Measurements from ENCODE around the gene FEV. TPM values are rescaled to one million over a fixed set of nuclear protein-coding genes. Genes with fewer than 3 reads are reported as not detected.

The FEV gene
- total RNA-seq, 1 donor from 2014 or later = not detected

DNA sequence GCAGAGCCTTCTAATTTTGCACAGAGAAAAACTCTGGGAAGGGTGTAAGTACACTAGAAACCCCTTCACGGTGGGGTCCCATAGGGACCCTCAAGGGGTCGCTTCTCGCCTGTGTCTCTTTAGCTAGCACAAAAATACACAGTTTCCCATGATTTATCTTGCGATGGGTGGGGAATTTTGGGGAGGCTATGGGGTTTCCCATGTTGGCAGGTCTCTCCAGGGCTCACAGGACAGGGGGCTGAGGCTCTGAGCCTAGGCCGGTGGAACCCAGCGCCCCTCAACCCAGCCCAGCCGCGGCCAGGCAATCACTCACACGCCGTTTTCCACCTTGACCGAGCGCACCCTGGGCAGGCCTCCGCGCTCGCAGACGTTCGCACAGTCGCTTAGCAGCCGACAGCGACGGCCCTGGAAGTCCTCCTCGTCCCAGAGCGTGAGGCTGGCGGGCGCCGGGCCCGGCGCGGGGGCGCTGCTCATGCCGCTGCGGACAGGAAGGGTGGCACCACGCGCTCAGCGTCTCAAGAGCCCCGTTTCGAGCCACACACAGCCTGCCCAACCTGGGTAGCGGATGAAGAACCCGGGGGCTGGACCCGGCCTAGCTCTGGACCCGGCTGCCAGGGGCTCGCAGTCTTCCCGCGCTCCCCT lies 7.8 kb upstream of the FEV start:
- DNase-seq = no peak

DNA sequence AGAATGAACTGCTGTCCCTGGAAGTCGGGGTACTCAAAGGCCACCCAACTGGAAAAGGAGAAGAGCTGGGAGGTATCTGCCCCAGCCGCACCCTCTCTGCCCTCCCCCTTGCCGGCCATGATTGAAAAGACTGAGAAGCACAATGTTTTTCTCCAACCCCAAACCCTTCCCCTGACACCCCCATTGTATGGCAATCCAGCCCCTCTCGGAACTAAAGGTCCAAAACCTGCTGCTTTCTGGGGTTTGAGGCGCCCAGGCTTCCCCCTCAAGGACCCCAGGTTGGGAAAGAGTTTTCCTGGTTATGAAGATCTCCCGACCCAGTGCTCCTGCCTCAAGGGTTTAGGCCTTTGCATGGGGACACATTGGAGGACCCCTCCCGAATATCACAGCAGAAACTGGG lies 7.2 kb upstream of the FEV start:
- no peak for DNase-seq

DNA sequence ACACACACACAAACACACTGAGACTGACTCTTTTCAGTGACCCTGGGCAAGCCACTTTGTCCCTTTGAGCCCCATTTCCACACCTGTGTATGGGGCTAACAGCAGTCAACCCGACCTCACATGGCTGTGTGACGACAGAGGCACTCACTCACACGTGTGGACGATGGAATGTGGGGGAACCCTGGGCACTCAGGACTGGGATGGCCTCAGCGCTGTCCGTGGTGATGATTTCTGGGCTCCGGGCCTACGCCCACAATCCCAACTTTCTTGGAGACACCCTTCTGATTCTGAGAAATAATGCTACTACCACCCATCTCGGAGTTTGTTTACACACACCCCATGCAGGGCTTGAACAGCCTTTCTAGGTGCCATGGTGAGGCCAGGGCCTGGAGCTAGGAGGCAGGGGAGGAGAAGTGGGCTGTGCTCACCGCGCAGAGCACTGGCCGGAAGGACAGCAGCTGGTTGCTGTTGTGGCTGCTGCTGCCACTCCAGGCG lies 6.7 kb upstream of the FEV start:
- no peak for DNase-seq

DNA sequence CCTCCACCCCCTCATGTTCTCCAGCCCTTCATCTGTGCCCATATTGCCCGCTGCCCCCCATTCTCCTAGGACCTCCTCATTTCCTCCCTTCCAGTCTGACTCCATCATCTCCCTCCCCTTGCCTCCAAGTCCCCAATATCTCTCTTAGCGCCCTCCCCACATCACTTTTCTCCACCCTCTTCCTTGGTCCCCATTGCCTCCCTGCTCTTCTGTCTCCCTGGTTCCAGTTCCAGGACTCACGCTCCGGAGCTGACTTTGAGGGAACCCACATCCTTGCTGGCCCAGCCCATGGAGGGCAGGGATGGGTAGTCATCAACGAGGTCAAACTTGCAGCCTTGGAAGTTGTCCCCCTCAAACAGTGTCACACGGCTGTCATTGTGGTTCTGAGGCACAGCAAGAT lies 5.6 kb upstream of the FEV start:
- DNase-seq = no peak

DNA sequence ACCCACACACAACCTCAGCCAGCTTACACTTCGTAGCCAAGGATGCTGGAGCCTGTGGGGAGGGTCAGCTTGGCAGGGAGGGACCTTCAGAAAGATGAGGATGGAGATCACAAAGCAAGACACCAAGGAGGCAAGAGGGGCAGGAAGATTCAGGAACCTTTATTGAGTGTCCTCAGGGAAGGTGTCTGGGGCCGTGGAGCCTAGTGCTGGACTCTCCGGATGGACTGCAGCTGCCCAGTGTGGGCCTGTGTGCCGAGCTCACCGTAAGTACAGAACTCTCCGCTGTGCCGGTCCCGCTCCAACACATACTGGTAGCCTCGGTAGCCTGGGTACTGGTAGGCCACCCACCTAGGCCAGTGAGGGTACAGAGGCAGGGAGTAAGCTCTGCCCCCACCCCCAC lies 5.1 kb upstream of the FEV start:
- no peak for DNase-seq

DNA sequence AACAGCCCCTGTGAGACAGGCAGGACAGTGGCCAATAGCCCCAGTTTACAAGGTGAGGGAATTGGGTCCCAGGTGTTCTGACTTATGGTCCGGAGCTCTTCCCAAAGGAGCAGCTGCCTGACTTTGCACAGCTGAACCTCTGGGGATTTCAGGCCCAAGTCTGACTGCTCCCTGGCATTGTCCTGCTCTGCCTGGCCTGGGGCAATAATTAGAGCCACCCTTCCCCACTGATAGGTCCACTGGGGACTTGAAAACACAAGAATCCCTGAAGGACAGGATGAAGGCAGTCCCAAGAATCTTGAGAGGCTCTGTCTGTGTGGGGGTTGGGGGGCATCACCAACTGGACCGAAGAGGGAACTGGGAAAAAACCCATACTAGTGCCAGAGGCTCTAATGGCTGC lies 3.7 kb upstream of the FEV start:
- DNase-seq = no peak

DNA sequence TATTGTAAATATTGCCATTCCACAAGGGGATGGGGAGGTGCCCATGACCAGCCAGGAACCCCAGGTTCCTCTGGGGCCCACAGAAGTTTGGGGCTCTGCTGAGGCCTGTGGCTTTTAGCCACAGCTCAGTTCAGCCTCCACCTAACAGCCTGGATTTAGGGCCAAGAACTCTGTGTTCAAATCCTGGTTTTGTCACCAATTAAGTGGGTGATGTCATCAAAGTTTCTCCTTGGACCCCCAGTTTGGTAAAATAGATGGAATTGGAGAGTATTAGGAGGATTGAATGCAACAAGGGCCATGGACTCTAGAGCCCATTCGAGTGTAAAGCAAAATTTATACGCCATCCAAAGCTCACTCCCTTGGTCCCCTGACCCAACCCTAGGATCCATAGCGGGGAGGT lies 3.2 kb upstream of the FEV start:
- no peak for DNase-seq

DNA sequence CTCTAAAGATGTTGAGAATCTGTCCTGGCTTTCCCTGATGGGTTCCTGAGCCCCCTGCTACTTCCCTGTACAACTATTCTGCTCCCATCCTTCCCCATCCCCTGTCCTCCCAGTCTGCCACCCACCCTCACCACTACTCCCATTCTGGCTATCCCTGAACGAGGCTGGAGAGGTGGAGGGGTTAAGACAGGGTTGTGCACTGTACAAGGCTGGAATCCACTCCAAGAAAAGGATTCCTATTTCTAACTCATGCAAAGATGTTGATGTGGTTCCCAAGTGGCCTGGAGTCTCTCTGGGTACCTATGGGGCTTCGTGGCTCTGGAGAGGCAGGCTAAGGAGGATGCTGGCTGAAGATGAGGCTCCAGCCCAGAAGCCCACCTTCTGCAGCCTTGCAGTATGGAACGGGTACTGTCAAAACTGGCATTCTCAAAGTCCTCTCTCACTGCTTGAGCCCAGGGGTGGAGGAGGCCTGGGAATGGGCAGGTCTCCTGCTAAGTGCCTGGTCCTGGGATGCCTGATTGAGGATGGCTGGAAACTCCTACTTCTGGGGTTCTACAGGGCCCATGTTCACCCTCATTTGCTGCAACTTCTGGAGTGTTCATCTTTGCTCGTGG lies 1.3 kb upstream of the FEV start:
- no peak for DNase-seq

DNA sequence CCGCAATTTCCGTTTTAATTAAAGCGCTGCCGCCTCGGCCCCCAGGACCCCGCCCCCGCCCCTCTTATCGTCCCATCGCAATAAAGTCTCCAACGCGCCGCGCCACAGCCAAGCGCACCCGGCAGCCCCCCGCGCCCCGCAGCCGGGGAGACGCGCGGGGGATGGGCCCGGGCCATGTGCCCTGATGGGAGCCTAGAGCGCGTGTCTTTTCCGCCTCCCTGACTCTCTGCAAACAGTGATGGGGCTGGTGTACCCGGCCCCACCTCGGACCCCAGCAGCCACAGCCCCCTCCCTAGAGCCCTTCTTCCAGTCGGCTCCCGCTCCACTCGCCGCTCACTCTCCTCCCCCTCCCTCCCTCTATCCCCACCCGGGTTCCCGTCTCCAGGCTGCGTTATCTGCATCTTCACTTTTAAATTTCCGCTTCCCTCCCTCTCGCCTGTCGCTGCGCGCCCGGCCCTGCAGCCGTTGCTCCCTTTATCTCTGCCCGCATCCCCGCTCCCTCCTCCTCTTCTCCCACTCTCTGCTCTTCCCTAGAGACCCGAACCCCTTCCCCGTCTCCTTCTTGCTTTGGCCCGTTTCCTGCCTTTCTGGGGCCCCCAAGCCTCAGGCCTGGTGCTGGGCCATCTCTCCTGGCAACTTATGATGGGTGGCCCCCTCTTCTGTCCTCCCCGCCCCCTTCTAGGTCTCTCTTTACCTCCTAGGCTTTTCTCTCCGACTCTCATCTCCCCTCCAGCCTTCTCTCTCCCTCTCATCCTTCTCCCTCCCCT lies 524 bp upstream of the FEV start:
- DNase-seq = no peak

DNA sequence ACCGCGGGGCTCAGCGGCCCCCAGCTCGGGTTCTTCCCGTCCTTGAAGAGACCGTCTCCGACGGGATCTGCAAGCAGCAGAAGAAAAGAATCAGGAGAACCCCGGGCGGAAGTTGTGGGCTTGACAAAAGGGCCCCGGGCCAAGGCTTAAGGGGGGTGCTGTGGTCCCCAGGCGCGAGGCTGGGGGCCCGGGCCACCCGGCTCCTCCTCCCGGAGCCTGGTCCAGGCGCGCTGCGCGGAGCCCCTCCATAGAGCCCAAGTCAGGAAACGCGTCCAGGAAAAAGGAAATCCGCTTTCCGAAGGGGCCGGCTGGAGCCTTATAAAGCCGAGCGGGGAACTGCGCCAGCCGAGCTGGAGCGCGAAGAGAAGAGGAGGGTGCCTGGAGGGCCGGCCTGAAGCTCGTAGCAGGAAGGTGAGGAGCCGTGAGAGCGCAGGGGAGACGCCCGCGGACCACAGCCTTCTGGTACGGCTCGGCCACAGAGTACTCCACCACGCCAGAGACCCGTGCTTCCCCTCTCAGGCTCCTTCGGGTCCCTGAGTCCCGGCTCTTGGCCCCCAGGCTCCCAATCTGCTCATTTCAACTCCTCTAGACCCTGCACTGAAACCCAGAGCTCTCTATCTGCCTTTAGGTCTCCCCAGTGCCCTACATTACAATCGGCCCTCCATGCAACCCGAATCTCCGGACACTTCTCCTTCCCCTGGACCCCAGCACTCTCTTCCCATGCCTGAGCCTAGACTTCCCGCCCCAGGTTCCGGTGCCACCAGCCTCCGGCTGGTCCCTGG lies 554 bp downstream of the FEV start:
- no peak for DNase-seq

DNA sequence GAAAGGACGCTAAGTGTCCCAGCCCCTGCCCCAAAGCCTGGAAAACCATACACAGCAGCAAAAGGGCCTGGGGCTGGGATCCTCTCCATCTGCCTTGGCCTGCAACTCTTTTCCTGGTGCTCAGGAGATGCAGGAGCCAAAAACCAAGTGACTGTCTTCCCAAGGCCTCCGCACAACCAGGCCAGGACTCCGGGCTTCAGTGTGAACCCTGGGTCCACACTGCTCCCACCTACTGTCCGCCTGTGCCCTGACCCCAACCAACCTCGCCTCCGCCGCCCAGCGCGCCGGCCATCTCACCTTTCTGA lies 1.1 kb downstream of the FEV start:
- DNase-seq = no peak

DNA sequence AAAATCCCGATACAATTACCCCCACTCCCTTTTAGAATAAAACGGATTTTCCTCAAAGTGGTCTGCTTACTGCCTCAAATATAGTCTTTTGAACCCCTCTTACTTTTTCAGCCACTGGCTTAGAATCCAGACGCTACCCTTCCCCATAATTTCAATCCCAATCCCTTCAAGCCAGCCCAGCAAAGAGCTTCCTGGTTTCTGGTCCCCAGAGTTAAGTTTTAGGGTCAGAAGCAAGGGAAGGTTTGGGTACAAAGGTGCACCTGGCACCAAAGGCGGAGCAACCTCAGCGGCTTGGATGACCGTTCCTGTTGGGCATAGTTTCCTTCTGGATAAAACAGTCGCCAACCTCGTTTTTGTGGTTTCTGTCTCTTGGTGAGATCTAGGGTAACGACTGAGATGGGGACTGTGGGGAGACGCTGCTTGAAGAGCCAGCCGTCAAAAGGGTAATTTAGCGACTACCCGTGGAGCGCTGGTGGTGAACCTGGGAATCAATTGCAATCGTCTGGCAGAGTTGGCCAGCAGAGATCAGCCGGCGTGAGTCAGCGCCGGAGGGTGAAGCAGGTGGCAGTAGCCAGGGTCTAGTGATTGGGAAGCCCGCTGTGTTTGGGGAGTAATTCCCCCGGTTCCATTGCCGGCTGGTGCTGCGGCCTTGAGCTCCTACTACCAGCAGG lies 1.6 kb downstream of the FEV start:
- DNase-seq = no peak

DNA sequence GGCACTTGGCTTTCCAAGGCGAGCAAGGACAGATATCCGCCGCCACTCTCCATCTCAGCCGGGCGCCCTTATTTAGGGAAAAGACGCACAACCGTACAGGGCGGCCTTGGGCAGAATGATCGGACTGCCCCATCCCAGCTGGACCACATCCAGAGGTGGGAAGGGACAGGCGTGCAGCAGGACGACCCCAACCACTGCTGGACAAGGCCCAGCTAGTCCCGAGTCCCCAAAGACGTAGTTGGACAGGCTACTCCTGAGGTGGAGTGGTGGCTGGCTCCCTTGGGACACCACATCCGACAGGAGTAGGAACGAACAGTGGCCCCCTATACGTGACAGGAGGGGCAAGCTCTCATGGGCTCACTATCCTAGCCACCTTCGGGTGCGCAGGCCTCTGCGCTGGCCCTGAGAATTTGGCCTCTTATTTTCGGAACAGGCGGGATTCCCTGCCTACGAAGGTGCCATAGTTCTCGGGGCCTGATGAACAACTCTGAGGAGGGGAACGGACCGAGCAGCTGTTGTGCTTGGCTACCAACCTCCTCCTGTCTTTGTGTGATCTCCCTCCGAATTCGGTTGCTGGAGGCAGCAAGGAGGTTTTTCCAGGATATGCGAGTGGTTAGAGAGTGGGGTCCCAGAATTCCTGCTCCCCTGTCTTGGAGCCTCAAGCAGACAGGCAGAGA lies 2.3 kb downstream of the FEV start:
- DNase-seq = no peak

DNA sequence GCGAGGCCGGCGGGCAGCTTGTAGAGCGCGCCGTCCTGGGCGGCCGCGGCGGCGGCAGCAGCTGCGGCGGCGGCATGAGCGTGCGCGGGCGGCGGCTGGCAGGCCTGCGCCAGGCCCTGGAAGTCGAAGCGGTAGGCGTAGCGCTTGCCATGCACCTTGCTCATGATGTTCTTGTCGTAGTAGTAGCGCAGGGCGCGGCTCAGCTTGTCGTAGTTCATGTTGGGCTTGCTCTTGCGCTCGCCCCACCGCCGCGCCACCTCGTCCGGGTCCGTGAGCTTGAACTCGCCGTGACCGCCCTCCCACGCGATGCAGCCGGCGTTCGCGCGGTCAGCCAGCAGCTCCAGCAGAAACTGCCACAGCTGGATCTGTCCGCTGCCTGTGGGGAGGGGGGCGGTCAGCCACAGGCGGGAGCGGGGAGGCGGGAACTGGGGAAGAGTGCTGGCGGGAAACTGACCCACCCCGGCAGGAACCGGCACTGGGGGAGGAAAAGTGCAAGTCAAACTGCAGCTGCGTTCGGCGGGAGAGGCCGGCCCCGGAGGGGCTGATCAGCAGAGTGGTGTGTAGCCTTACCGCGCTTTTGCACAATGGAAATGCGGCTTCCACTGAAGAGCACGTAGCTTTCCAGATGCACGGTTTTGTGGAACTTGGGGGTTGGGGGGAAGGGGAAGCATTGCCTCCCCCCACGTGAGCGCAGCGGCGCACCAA lies 3.0 kb downstream of the FEV start:
- DNase-seq = no peak

DNA sequence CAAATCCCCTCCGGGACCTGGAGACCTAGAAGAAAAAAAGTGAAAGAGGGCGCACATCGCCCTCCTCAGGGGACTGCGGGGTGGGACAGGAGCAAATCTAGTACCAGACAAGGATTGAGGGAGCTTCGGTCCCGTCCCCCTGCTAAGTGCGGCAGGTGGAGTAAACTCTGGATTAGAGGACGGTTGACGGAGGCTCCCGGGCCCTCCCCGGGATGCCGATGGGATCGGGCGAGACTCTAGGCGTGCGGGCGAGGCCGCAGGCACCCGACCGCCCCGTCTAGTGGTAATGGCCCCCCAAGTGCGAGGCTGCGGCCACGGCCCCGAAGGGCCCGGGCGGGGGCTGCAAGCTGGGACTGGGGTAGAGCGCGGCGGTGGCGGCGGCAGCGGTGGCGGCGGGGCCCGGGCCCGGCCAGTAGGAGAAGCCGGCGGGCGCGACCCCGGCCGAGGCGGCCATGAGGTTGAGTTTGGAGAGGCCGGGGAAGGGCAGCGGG lies 3.5 kb downstream of the FEV start:
- no peak for DNase-seq

DNA sequence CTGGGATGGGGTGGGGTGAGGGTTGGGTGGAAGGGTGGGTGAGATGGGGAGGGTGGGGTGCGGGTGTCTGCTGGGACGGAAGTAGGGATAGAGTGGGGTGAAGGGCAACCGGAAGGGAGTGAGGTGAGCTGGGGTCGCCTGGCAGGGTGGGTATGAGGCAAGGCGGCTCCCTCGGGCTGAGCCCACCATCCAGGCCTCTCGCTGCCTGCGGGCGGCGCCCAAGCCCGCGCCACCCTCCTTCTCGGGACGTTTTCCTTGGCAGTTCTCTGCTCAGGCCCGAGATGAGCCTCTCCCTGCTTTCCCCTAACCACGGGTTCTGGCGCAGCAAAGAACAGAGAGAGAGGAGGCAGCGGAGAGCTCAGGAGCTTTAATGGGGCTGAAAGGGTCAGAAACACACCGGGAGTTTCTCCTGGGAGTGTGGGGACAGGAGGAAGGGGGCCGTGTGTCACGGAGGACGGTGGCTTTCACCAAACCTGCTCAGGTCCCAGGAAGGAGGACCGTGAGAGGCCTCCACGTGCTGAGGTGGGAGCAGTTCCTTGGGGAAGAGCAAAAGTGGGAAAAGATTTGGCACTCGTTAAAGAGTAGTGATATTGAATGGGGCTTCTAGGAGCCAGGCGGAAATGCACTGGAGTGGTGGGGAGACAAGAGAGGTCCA lies 4.1 kb downstream of the FEV start:
- DNase-seq = no peak

DNA sequence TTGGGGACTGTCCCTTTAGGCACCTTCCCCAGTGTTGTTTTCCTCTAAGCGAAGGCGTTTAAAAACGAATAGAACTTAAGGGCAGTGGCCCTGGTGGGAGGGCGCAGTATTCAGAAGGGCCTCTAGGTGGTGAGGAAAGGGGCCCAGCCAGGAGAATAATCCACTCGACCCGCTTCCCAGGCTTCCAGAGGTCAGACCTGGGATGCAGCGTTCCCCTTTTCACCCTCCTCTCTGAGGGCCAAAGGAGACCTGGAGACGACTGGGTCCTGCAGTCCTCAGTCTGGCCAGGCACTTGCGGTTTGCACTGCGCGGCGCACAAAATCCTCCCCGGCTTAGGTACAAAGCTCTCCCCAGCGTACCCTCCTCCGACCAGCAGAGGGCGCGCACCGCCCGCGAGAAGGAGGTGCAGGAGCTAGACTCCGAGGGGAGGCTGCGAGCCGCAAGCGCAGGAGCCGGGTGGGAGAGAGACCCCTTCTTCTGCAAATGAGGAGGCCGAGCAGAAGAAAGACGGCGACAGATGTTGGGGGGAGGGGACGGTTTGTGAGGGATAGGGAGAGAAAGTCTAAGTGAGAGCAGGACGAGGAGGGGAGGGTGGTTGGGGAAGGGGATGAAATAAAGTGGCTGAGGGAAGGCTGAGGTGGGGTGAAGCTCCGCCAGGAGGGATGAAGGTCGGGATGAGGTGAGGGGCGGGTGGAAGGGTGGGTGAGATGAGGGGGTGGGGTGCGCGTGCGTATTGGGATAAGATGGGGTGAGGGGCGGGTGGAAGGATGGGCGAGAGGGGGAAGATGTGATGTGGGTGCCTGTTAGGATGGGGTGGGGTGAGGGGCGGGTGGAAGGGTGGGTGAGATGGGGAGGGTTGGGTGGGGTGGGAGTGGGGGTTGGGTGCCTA lies 4.9 kb downstream of the FEV start:
- DNase-seq = peak; percentile 13

DNA sequence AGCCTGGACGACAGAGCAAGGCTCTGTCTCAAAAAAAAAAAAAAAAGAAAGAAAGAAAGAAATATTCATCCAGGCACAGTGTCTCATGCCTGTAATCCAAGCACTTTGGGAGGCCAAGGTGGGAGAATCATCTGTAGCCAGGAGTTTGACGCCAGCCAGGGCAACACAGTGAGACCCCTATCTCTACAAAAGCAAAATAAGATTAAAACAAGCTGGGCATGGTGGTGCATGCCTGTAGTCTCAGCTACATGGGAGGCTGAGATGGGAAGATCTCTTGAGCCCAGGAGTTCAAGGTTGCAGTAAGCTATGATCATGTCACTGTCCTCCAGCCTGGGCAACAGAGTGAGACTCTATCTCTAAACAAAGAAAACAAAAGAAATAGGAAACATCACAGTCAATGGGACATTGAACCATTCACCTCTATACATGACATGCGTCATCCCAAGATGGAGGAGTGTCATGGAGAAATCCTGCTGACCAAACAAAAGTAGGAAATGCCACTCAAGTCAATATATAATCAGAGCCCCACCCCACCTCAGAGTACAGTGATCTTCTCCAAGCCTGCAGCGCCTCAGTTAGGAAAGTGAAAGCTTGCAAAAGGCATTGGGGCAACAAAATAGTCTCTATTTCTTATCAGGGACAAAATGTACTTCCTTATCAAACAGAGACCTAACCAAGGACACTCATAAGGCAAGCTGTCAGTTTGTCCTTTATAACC lies 9.8 kb downstream of the FEV start:
- DNase-seq = no peak

DNA sequence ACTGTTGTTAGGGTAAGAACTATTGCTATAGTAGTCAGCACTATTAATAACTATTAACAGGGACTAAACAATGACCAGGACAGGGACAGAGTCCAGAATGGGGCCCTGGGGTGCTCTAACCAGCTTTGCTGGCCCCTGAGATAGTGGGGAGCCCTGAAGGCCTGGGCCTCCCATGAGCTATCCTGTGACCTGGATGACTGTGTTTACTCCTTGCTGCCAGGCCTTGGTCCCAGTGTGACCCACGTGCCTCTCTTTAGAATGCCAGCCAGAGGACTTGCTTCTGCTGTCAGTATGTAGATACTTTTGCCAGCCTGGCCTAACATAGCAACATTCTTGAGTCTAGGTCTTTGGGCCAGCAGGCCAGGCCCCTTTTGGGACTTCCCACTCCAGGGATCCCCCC lies 14.1 kb downstream of the FEV start:
- no peak for DNase-seq

All from skin of body (tissue), 2 donors.